Measurements from ENCODE around the gene NCLN. TPM values are rescaled to one million over a fixed set of nuclear protein-coding genes. Genes with fewer than 3 reads are reported as not detected.

Gene NCLN
- total and polyA plus RNA-seq, 8 donors, result 16.7 to 381 (median 50.4) TPM

- peak in 1 of 2 donors; percentile 64 for DNase-seq
- peak overlapping the region in 3 of 5 donors; percentile 50 to 84 (median 82) for H3K27ac ChIP-seq
- no peaks in the 10 kb centered on the region for H3K36me3 ChIP-seq
- intact Hi-C loops (cut with DNase I; ENCODE audit: low total_unique reads), result no loop called here
- H3K27me3 ChIP-seq, result peaks cover 0 to 18% (median 0%) of the 10 kb centered on the region in 3 donors
- WGBS, 5 donors, result 34 to 50% (median 39%) methylated on average over 7 of the region's 7 CpGs
- H3K9me3 ChIP-seq, result no peaks in the 10 kb centered on the region
- peak overlapping the region; percentile 25 to 59 (median 44) for H3K4me3 ChIP-seq
- TF ChIP-seq POLR2AphosphoS5 (IDR thresholded peaks at IDR 0.05) (no peak), CTCF (IDR thresholded peaks at IDR 0.05) (no peak), EP300 (IDR thresholded peaks at IDR 0.05) (no peak), POLR2A (IDR thresholded peaks at IDR 0.05) (no peak)
- peaks cover 0 to 34% (median 24%) of the 10 kb centered on the region in 4 donors for H3K4me1 ChIP-seq
Measured at GRCh38 chr19:3137119-3137518, 48.6 kb upstream of the NCLN start.

- no peak for TF ChIP-seq POLR2A (IDR thresholded peaks at IDR 0.05)
- no peak for TF ChIP-seq POLR2AphosphoS5 (IDR thresholded peaks at IDR 0.05)
- TF ChIP-seq EP300 (IDR thresholded peaks at IDR 0.05), result no peak
- TF ChIP-seq CTCF (IDR thresholded peaks at IDR 0.05), result no peak
- H3K4me1 ChIP-seq, result peaks cover 0 to 41% (median 26%) of the 10 kb centered on the region in 4 donors
- no peaks in the 10 kb centered on the region for H3K9me3 ChIP-seq
- whole genome bisulfite sequencing, 5 donors, result 74 to 91% (median 75%) methylated on average over 15 of the region's 15 CpGs
- H3K36me3 ChIP-seq, result no peaks in the 10 kb centered on the region
- no peak overlapping the region for H3K4me3 ChIP-seq
- intact Hi-C loops (cut with DNase I; ENCODE audit: low total_unique reads), result no loop called here
- peaks cover 0 to 18% (median 0%) of the 10 kb centered on the region in 3 donors for H3K27me3 ChIP-seq
- DNase-seq, result no peak
- H3K27ac ChIP-seq, result no peak overlapping the region
Measured at GRCh38 chr19:3138268-3138667, 47.5 kb upstream of the NCLN start.

- intact Hi-C loops (cut with DNase I; ENCODE audit: low total_unique reads), result no loop called here
- Histone ChIP-seq H3K27ac (peak overlapping the region in 2 of 5 donors; percentile 63 to 74), H3K9me3 (no peaks in the 10 kb centered on the region)
Measured at GRCh38 chr19:3140667-3141038, 45.1 kb upstream of the NCLN start.

GRCh38 chr19:3142292-3142670 lies 43.4 kb upstream of the NCLN start:
- 41 to 50% (median 43%) methylated on average over 6 of the region's 6 CpGs for whole genome bisulfite sequencing, 5 donors
- no peaks in the 10 kb centered on the region for H3K9me3 ChIP-seq
- no peaks in the 10 kb centered on the region for H3K36me3 ChIP-seq
- H3K27ac ChIP-seq, result peak overlapping the region; percentile 34 to 74 (median 53)
- TF ChIP-seq POLR2AphosphoS5 (IDR thresholded peaks at IDR 0.05) (no peak), EP300 (IDR thresholded peaks at IDR 0.05) (no peak), POLR2A (IDR thresholded peaks at IDR 0.05) (no peak), CTCF (IDR thresholded peaks at IDR 0.05) (no peak)
- peaks cover 0 to 34% (median 14%) of the 10 kb centered on the region in 4 donors for H3K4me1 ChIP-seq
- intact Hi-C loops (cut with DNase I; ENCODE audit: low total_unique reads), result no loop called here
- no peak for DNase-seq
- no peak overlapping the region for H3K4me3 ChIP-seq
- peaks cover 0 to 13% (median 0%) of the 10 kb centered on the region in 3 donors for H3K27me3 ChIP-seq

More at GRCh38 chr19:3140667-3141038, 45.1 kb upstream of the NCLN start:
- no peak for DNase-seq
- peaks cover 0 to 10% (median 0%) of the 10 kb centered on the region in 3 donors for H3K27me3 ChIP-seq
- peaks cover 0 to 38% (median 26%) of the 10 kb centered on the region in 4 donors for H3K4me1 ChIP-seq
- TF ChIP-seq EP300 (IDR thresholded peaks at IDR 0.05), result no peak
- no peak for TF ChIP-seq POLR2AphosphoS5 (IDR thresholded peaks at IDR 0.05)
- TF ChIP-seq CTCF (IDR thresholded peaks at IDR 0.05), result no peak
- TF ChIP-seq POLR2A (IDR thresholded peaks at IDR 0.05), result no peak
- H3K4me3 ChIP-seq, result no peak overlapping the region
- H3K36me3 ChIP-seq, result no peaks in the 10 kb centered on the region

All from stomach (tissue), 9 donors.